ENCODE measurements around the gene LORICRIN.

The LORICRIN gene

GRCh38 chr1:153259387-153259786 lies at the start of gene LORICRIN:
Gene LORICRIN, plus strand, starts transcription at chr1:153259687. Its CDS starts 1,263 bp downstream, at chr1:153260950.
- no peak for DNase-seq

- no peak for DNase-seq
These were observed 49.3 kb upstream of the LORICRIN start for GRCh38 chr1:153210206-153210605.

- no peak for DNase-seq
These were observed 47.3 kb upstream of the LORICRIN start for GRCh38 chr1:153212201-153212600.

- no peak for DNase-seq
These were observed 46.0 kb upstream of the LORICRIN start for GRCh38 chr1:153213519-153213918.

- DNase-seq, result no peak
These were observed 42.3 kb upstream of the LORICRIN start, which contains the start of gene PRR9 for GRCh38 chr1:153217212-153217611. Gene PRR9, plus strand, starts transcription at chr1:153217584. Its CDS starts 561 bp downstream, at chr1:153218145.

- DNase-seq, result no peak
These were observed 41.6 kb upstream of the LORICRIN start for GRCh38 chr1:153217744-153218416.

GRCh38 chr1:153220606-153221303 lies 38.7 kb upstream of the LORICRIN start:
- peak; percentile 9 for DNase-seq

GRCh38 chr1:153223040-153223891 lies 36.2 kb upstream of the LORICRIN start:
- DNase-seq, result peak; percentile 38

- DNase-seq, result no peak
These were observed 31.7 kb upstream of the LORICRIN start for GRCh38 chr1:153227810-153228209.

GRCh38 chr1:153228491-153228890 lies 31.0 kb upstream of the LORICRIN start:
- DNase-seq, result no peak

- DNase-seq, result peak; percentile 7
These were observed 30.2 kb upstream of the LORICRIN start for GRCh38 chr1:153229076-153229829.

- no peak for DNase-seq
These were observed 28.1 kb upstream of the LORICRIN start for GRCh38 chr1:153231363-153231762.

GRCh38 chr1:153231785-153232184 lies 27.7 kb upstream of the LORICRIN start:
- DNase-seq, result no peak

GRCh38 chr1:153232553-153232952 lies 26.9 kb upstream of the LORICRIN start:
- DNase-seq, result no peak

- no peak for DNase-seq
These were observed 26.0 kb upstream of the LORICRIN start for GRCh38 chr1:153233448-153233847.

GRCh38 chr1:153238527-153238926 lies 21.0 kb upstream of the LORICRIN start:
- peak; percentile 10 for DNase-seq

- no peak for DNase-seq
These were observed 17.3 kb upstream of the LORICRIN start for GRCh38 chr1:153242160-153242559.

- DNase-seq, result no peak
These were observed 14.0 kb upstream of the LORICRIN start for GRCh38 chr1:153245466-153245865.

GRCh38 chr1:153246018-153246417 lies 13.5 kb upstream of the LORICRIN start:
- no peak for DNase-seq

GRCh38 chr1:153246825-153247224 lies 12.7 kb upstream of the LORICRIN start:
- no peak for DNase-seq

GRCh38 chr1:153248176-153248879 lies 11.2 kb upstream of the LORICRIN start:
- no peak for DNase-seq

GRCh38 chr1:153250166-153250565 lies 9.3 kb upstream of the LORICRIN start:
- DNase-seq, result no peak

All from COR-L47 (cell line).